ENCODE data around the gene NRP2. TPM values are rescaled to one million over a fixed set of nuclear protein-coding genes. Genes with fewer than 3 reads are reported as not detected.
A peak's percentile ranks its signal among the peaks of the same experiment; 100 is the strongest.

The NRP2 gene
- total RNA-seq, 1 donor from 2014 or later, result 3.9 TPM

DNA sequence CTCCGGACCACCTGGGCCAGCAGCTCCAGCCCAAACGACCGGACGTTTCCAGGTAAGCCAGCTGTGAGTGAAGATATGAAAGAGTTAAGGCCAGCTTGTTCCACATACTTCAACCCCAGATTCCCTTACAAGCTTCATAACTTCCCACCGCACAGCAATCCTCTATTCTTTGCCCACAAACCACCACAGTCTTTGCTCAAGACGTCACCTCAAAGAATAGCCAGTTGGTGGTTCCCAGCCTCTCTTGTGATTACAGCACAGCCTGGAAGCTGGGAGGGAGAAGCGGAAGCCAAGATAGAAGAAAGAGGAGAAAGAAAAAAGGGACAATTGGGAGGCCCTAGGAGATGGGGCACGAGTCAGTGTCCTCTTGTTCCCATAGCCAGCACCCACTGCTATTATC lies 70.6 kb downstream of the NRP2 start:
- peak; percentile 96 for DNase-seq (ENCODE audit: low read depth)

- DNase-seq (ENCODE audit: low read depth), result peak; percentile 43
Observed at GRCh38 chr2:205754285-205754923, 72.1 kb downstream of the NRP2 start.

- DNase-seq (ENCODE audit: low read depth), result peak; percentile 87
Observed at GRCh38 chr2:205754924-205755321, 72.6 kb downstream of the NRP2 start.

GRCh38 chr2:205755923-205756322 lies 73.6 kb downstream of the NRP2 start:
- DNase-seq (ENCODE audit: low read depth), result peak; percentile 42

DNA sequence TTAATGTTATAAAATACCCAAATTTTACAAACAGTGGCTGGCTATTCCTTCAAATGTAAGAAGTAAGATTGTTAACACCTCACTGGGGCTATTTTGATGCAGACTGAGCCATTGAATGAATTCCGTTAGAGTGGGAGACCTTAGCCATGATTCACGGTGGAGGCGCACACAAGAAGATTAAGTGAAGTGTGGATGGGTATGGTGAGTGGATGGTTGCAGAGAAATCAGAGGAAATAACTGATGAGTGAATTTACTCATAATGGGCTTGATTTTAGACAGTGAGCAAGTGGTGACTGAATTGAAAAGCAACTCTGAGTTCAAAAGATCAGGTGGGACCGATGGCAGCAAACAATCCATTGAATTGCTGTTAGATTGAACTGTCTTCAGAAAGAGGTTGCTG lies 75.0 kb downstream of the NRP2 start:
- DNase-seq (ENCODE audit: low read depth), result no peak

GRCh38 chr2:205758051-205758450 lies 75.8 kb downstream of the NRP2 start:
- DNase-seq (ENCODE audit: low read depth), result peak; percentile 75

DNA sequence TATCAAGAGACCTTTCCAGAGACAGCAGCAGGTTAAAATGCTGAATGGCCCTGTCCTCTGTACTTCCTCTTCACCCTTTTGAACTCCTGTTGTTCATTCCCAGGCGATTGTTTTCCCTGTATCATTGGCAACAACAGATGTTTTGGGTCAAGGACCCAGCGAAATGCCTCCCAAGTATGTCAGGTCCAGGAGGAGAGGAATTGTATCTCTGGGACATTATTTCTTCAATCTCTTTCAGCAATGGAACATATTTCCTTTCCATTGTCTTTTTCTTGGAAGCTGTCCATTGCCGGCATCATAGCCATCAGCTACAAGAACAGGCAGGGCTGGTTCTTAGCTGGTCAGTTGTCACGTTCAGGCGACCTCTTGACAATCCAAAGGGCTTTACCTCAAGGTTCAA lies 76.2 kb downstream of the NRP2 start:
- DNase-seq (ENCODE audit: low read depth), result no peak

GRCh38 chr2:205759257-205759656 lies 77.0 kb downstream of the NRP2 start:
- peak; percentile 61 for DNase-seq (ENCODE audit: low read depth)

DNA sequence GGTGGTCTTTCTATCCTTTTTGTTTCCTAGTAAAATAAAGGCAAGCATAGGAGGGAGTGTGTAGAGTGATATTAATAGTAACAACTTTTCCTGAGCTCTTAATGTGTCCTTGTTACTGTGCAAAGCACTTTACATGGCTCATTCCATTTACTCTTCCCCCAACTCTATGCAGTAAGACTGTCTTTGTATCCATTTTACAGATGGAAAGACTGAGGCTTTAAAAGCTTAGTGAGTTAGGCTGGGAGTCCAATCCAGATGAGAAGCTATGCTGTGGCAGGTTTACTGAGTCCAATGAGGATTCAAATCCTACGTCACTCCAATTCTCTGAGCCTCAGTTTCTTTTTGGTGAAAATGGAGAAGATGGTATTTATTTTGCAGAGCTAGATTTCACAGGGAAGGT lies 77.4 kb downstream of the NRP2 start:
- no peak for DNase-seq (ENCODE audit: low read depth)

GRCh38 chr2:205760157-205760556 lies 77.9 kb downstream of the NRP2 start:
- no peak for DNase-seq (ENCODE audit: low read depth)

DNA sequence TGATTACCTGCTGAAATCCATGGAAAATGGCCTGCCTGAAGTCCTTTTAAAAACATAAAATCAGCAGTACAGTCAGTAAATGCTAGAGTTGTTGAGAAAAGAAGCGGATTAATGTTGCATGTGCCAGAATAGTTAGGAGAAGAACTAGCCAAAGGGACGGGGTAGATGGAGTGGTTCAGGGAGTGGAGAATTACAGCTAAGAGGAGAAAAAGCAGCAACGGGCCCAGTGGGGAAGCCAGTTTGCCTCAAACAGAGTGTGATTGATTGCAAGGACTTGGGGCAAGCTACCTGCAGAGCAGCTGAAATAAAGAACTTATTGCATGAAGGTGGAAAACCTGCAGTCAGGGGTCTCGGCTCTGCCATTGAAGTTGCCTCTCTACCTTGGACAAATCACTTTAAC lies 79.1 kb downstream of the NRP2 start:
- DNase-seq (ENCODE audit: low read depth), result no peak

DNA sequence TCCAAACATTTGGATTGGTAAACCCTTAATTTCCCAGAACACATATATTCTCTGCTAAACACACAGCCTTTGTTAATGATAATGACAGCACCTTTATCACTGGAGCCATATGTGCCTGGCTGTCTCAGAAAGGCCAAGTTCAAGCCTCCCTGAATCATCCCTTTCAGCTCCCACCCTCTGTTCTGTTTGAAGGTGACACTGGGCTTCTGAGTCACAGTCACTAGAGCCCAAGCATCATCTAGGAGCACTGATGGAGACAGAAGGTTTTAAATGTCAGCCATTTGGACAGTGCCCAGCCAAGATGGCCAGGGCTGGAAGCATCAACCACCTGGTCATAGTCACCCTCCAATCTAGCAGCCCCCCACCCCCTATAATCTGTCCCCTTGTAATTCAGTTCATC lies 80.6 kb downstream of the NRP2 start:
- DNase-seq (ENCODE audit: low read depth), result no peak

- DNase-seq (ENCODE audit: low read depth), result peak; percentile 77
Observed at GRCh38 chr2:205763708-205764211, 81.5 kb downstream of the NRP2 start.

GRCh38 chr2:205764270-205764746 lies 82.0 kb downstream of the NRP2 start:
- DNase-seq (ENCODE audit: low read depth), result no peak

GRCh38 chr2:205765151-205765550 lies 82.8 kb downstream of the NRP2 start:
- no peak for DNase-seq (ENCODE audit: low read depth)

DNA sequence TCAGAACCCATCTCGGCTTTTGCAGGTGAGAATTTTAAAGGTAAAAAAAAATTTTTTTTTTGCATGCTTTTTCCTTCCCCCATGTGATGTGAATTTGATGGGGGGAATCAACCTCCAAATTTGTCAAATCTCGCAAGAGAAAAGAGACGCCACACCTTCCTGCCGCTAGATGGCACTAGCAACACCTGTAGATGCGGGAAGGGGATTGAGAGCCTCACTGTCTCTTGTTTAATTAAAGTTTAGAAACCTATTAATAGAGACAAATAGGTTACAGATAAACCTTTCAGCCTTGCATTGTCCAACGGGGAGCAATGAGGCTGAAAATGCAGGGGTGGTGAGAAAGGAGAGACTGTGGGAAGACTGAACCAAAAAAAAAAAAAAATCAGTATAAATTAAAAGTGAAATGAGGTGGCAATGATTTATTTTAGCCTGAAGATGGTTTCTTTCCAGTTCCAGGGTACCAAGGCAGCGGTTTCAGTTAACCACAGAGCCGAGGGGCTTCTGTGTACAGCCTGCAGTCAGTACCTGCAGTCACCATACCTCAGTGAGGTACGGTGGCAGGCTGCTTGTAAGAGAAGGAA lies 84.6 kb downstream of the NRP2 start:
- DNase-seq (ENCODE audit: low read depth), result peak; percentile 71

GRCh38 chr2:205767617-205768016 lies 85.3 kb downstream of the NRP2 start:
- no peak for DNase-seq (ENCODE audit: low read depth)

DNA sequence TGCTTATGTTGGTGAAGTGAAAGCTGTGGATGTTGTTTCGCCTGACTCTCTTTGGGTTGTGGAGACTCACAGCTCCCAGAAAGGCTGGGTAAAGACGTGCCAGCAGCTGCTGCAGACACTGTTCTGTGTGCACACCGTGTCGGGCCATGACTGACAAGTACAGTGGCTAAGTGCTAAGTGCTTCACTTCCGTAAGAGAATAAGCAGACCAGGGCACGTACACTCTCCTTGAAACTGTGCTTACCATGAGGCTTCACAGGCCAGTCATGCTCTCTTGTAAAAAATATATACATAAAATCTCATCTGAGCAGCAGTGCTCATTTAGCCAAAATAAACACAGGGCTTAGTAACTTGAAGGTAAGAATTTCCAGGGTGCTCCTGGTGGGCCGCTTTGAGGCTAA lies 86.0 kb downstream of the NRP2 start:
- no peak for DNase-seq (ENCODE audit: low read depth)

DNA sequence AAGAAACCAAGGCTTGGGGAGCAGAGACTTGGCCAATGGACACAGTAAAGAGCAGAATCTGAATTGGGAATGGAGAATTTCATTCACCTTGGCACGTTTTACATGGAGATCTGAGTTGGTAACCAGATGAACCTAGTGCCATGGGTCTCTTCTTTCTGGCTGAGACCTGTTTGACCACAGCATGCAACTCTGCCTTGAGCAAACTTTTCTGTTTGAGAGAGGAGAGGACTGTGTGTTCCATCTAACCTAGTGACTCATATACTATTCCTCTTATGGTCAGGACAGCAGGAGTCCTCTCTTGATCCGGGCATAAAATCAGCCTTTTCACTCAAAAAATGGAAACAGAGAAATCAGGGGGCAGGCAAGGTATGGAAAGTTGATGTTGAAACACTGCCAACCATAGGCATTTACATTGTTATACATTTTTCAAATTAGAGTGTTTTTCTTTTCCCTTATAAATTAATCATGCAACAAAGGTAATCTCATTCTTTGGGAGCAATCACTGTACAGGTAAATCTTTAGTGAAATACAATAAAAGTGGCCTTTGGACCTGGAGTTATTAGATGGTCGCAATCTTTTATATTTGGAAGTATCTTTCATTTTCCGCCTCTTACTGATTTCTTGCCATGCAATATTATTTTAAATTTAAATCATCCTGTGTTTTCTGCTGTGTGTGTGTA lies 86.7 kb downstream of the NRP2 start:
- no peak for DNase-seq (ENCODE audit: low read depth)

- peak; percentile 31 for DNase-seq (ENCODE audit: low read depth)
Observed at GRCh38 chr2:205769495-205769850, 87.2 kb downstream of the NRP2 start.

DNA sequence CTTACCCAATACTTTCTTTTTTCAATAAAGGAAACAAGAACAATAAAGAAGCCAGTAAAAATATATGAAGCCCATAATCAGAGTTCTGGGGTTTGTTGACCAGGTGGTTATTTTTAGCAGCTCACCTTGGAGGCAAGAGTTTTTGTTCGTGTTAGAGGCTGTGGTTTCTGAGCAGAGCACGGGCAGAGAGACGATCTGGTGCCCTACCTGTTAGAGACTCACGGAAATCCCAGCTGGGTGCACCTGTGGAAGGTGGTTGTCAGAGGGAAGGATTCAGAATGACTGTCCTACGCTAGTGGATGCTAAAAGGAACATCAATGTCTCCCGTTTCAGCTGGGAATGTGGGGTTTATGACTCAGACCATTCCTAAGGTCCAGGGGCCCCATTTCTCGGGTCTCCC lies 87.6 kb downstream of the NRP2 start:
- no peak for DNase-seq (ENCODE audit: low read depth)

DNA sequence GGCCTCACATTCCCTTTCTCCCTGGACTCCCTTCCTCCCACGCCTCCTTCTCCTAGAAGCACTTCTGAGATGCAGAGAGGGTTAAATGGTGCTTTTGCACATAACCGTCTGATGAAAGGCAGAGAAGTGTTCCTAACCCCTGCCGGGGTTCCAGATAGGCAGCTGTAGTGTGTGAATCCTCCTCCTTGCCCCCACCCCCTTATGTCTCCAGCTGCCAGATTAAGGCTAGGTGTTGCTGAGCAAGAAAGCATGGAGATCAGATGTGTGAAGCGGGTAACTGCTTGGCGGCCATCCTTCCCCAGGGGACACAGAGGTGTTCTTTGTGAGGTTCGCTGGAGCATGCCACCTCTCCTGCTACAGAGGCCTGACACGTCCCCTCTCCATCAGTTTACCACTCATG lies 88.3 kb downstream of the NRP2 start:
- no peak for DNase-seq (ENCODE audit: low read depth)

- no peak for DNase-seq (ENCODE audit: low read depth)
Observed at GRCh38 chr2:205771031-205771430, 88.7 kb downstream of the NRP2 start.
